K562 (cell line): ENCODE data around the gene VIPR2. TPM values are rescaled to one million over a fixed set of nuclear protein-coding genes. Genes with fewer than 3 reads are reported as not detected.

ENCODE experiments used
- ATAC-seq: fragments of 200-7000 bp; cut with Tn5 transposase; 3 replicates; pipeline ENCODE4 v1.9.1; 2020; ENCODE audit warnings: moderate library complexity
- BruUV-seq: library from RNA; stranded (reverse); fragments of 400-500 nt; replicated peaks from 2 replicates; lab custom pipeline; 2021; lab: Mats Ljungman, UMichigan
- CTCF ChIA-PET: fragments of 300-600 bp; formaldehyde crosslinking; extraction: SDS; loops from one replicate; lab custom pipeline; 2021; ENCODE audit warnings: low intra/inter-chr PET ratio; lab: Yijun Ruan, JAX
- POLR2A ChIA-PET: fragments of 300-600, 350-650 bp; sonication (Branson Sonifier 250); formaldehyde crosslinking; extraction: SDS; loops from one replicate; lab custom pipeline; 2021; ENCODE audit warnings: antibody characterized with exemption, inconsistent platforms; lab: Yijun Ruan, JAX
- DNase-seq, 4 experiments: peaks; one replicate each; pipeline versions ENCODE4 v3.0.0 to v3.0.0-alpha.2; 2011 to 2018; ENCODE audit warnings: low spot score in 3 of 4, mixed read lengths in 3 of 4; ENCODE audit errors: extremely low read depth in 1 of 4
- FAIRE-seq: peaks from 2 replicates; lab custom pipeline; 2011; peaks lifted over from hg19 to GRCh38; lab: Jason Lieb, UNC
- H2AFZ ChIP-seq: 2 replicates; pipeline ENCODE4 v1.6.0; 2011; ENCODE audit warnings: low read depth, low read length, control low read depth, inconsistent platforms
- H3K27ac ChIP-seq: fragments of 200-600 bp; 3 replicates; pipeline ENCODE4 v1.8.0; 2011; ENCODE audit warnings: low read depth, mild to moderate bottlenecking, control low read depth, inconsistent platforms, low read length, moderate library complexity, mixed read lengths; ENCODE audit errors: extremely low read depth
- H3K27me3 ChIP-seq, 2 experiments: fragments of 300-600 bp in 1 of 2; 2 replicates in 1 of 2; 3 replicates in 1 of 2; pipeline versions ENCODE4 v1.6.0 to v1.8.0; 2011; ENCODE audit warnings: inconsistent platforms in 2 of 2, low read length in 2 of 2, mild to moderate bottlenecking in 1 of 2, mixed read lengths in 1 of 2, moderate library complexity in 1 of 2; ENCODE audit not compliant: control insufficient read depth in 2 of 2, insufficient read depth in 2 of 2
- H3K36me3 ChIP-seq: fragments of 300-600 bp; 3 replicates; pipeline ENCODE4 v1.8.0; 2011; ENCODE audit warnings: mild to moderate bottlenecking, low read length, inconsistent platforms; ENCODE audit not compliant: control insufficient read depth, insufficient read depth
- H3K4me1 ChIP-seq, 2 experiments: fragments of 200-600 bp in 1 of 2; replicated peaks in 1 of 2; 2 replicates in 1 of 2; 3 replicates in 1 of 2; pipeline versions ENCODE4 v1.5.1 to v1.8.0; 2011; ENCODE audit warnings: inconsistent platforms in 2 of 2, low read length in 2 of 2, mild to moderate bottlenecking in 1 of 2, mixed read lengths in 1 of 2, moderate library complexity in 1 of 2; ENCODE audit not compliant: control insufficient read depth in 2 of 2, insufficient read depth in 2 of 2
- H3K4me2 ChIP-seq: 2 replicates; pipeline ENCODE4 v1.6.1; 2011; ENCODE audit warnings: low read length, control low read depth, inconsistent platforms, mixed read lengths; ENCODE audit not compliant: insufficient read depth
- H3K4me3 ChIP-seq: fragments of 200-600 bp; sonication (generic), shearing (Covaris generic); 2 replicates; pipeline ENCODE4 v1.5.1; 2016; ENCODE audit warnings: control low read depth, inconsistent platforms
- H3K79me2 ChIP-seq: fragments of 200-600 bp; 3 replicates; pipeline ENCODE4 v1.8.0; 2011; ENCODE audit warnings: low read length, inconsistent platforms; ENCODE audit not compliant: control insufficient read depth, insufficient read depth
- H3K9ac ChIP-seq, 2 experiments: 2 replicates each; pipeline versions ENCODE4 v1.6.0 to v1.6.1; 2011; ENCODE audit warnings: low read depth in 2 of 2, low read length in 2 of 2, control low read depth in 1 of 2, inconsistent platforms in 1 of 2, mild to moderate bottlenecking in 1 of 2, mixed read lengths in 1 of 2; ENCODE audit not compliant: insufficient read depth in 1 of 2
- H3K9me1 ChIP-seq: one replicate; pipeline ENCODE4 v1.6.0; 2011; ENCODE audit warnings: inconsistent platforms, mild to moderate bottlenecking, low read length, moderate library complexity; ENCODE audit not compliant: control insufficient read depth, insufficient read depth
- H3K9me3 ChIP-seq: replicated peaks from 2 replicates; pipeline ENCODE4 v1.5.1; 2011; ENCODE audit warnings: low read depth, low read length, inconsistent platforms; ENCODE audit not compliant: control insufficient read depth, insufficient read depth
- H4K20me1 ChIP-seq: replicated peaks from 2 replicates; pipeline ENCODE4 v1.6.1; 2011; ENCODE audit warnings: low read length, inconsistent platforms, mixed read lengths; ENCODE audit not compliant: control insufficient read depth, insufficient read depth
- ARID1B ChIP-seq: fragments of 450-650 bp; IDR thresholded peaks from 2 replicates; pipeline ENCODE4 v1.6.1; 2016; ENCODE audit warnings: antibody characterized with exemption, mild to moderate bottlenecking, inconsistent platforms
- CHD7 ChIP-seq: fragments of 200-600 bp; sonication (generic); IDR thresholded peaks from one replicate; pipeline ENCODE4 v1.6.1; 2012; ENCODE audit warnings: mild to moderate bottlenecking, low read depth, low read length, inconsistent platforms
- FOXK2 ChIP-seq, 2 experiments: fragments of 450-650 bp; IDR thresholded peaks in 1 of 2; conservative IDR thresholded peaks in 1 of 2; 2 replicates each; pipeline ENCODE4 v1.6.1; 2016; ENCODE audit warnings: low read depth in 2 of 2, mild to moderate bottlenecking in 1 of 2
- KLF13 ChIP-seq: fragments of 450-650 bp; IDR thresholded peaks from 2 replicates; pipeline ENCODE4 v1.6.1; 2016; ENCODE audit warnings: missing genetic modification characterization, low read depth, mild to moderate bottlenecking, missing compliant biosample characterization, moderate library complexity, borderline replicate concordance
- NR2C2 ChIP-seq, 2 experiments: fragments of 200-800 bp in 1 of 2; sonication (Bioruptor generic) in 1 of 2; sonication (generic) in 1 of 2; formaldehyde crosslinking in 1 of 2; IDR thresholded peaks; 2 replicates each; pipeline versions ENCODE4 v1.6.1 to v1.8.0; 2016 to 2022; ENCODE audit warnings: mild to moderate bottlenecking in 1 of 2, missing compliant biosample characterization in 1 of 2, missing genetic modification characterization in 1 of 2, missing genetic modification reagents in 1 of 2
- RBM15 ChIP-seq: fragments of 200-400 bp; formaldehyde crosslinking; IDR thresholded peaks from 2 replicates; pipeline ENCODE4 v1.6.1; 2018; ENCODE audit warnings: mild to moderate bottlenecking, low read length, moderate library complexity; ENCODE audit not compliant: insufficient read depth
- TCF7L2 ChIP-seq: fragments of 150-350 bp; IDR thresholded peaks from 2 replicates; pipeline ENCODE4 v1.6.1; 2016; ENCODE audit warnings: low read depth, mild to moderate bottlenecking, low read length, moderate library complexity
- ZNF253 ChIP-seq: fragments of 250-450 bp; sonication (Bioruptor Pico); conservative IDR thresholded peaks from 2 replicates; pipeline ENCODE4 v1.6.1; 2021; ENCODE audit warnings: mild to moderate bottlenecking
- ZNF695 ChIP-seq: fragments of 450-650 bp; formaldehyde crosslinking; IDR thresholded peaks from 2 replicates; pipeline ENCODE4 v1.4.0; 2020; ENCODE audit warnings: mild to moderate bottlenecking, moderate library complexity
- WGBS: fragments of 100-300 bp; shearing (Covaris generic); methylation state at CpG from one replicate; pipeline ENCODE4 v1.1.6; 2016; ENCODE audit warnings: low coverage, mixed read lengths; ENCODE audit not compliant: insufficient coverage; ENCODE audit errors: missing lambda C conversion rate; 5-methylcytosine and 5-hydroxymethylcytosine counted together
- in situ Hi-C: fragments of 300-500 bp; cut with MboI; formaldehyde crosslinking; loops from 4 replicates; pipeline ENCODE4 v1.15.0; 2018; ENCODE audit warnings: inconsistent platforms, mixed read lengths
- intact Hi-C: fragments of 100-400 bp; cut with micrococcal nuclease; formaldehyde crosslinking; loops from 2 replicates; pipeline ENCODE4 v1.14.2; 2022
- polyA plus RNA-seq, 8 experiments: library from polyadenylated mRNA; depleted of rRNA in 4 of 8; stranded (reverse) in 5 of 8; unstranded in 3 of 8; fragments of >200 nt; fragmentation: Nextera tagmentation in 2 of 8; fragmentation: Illumina TruSeq in 1 of 8; extraction: Ambion mirVana in 2 of 8; extraction: Trizol in 1 of 8; gene quantifications; 2 replicates each; pipeline versions ENCODE4 v1.2.1 to v1.2.3, GENCODE V29; 2011 to 2014; ENCODE audit warnings: inconsistent platforms in 1 of 8, missing spikeins in 1 of 8
- total RNA-seq, 7 experiments: library from RNA; depleted of rRNA in 6 of 7; stranded (reverse); fragments of >200 nt in 6 of 7; fragmentation: Illumina TruSeq in 2 of 7; extraction: Trizol in 2 of 7; gene quantifications; 2 replicates each; pipeline versions ENCODE4 v1.2.1 to v1.2.3, GENCODE V29; 2011 to 2021; ENCODE audit warnings: low replicate concordance in 1 of 7

The VIPR2 gene
- total and polyA plus RNA-seq, 9 of the 15 experiments (the other 6 are each of a cell fraction or from before 2014, with no cell fraction given), result 0.04 TPM; not detected in 8

DNA sequence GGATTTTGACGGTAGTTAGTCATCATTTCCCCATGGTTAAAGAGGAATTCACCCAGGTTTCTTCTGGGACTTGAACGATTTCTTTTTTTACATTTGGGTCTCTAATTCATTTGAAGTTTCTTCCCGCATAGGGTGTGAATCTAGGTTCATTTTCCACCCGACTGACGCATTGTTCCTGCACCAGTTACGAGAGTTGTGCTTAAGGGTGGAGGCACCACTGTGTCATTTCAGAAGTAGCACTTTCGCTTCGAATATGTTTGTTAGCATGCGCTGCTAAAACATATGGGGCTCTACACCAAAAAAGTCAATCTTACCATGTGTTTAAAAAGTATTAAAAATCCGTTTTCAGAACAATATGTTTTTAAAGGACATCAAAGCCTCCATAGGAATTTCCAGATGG lies 140.3 kb downstream of the VIPR2 start:
- POLR2A ChIA-PET, result no interaction called here
- no peak for FAIRE-seq
- BruUV-seq, result no TSS peak
- TF ChIP-seq NR2C2 (CRISPR knock-in tag; IDR thresholded peaks at IDR 0.05) (no peak), NR2C2 (tag; IDR thresholded peaks at IDR 0.05) (no peak), ARID1B (no peak), KLF13 (tag) (no peak), RBM15 (no peak), ZNF253 (CRISPR knock-in tag) (no peak), ZNF695 (CRISPR knock-in tag) (no peak), CHD7 (no peak), FOXK2 (conservative IDR thresholded peaks at IDR 0.05 in 1 of 2, IDR thresholded peaks at IDR 0.05 in 1 of 2; ENCODE audit: low read depth in 2 of 2) (no peak), TCF7L2 (no peak)

More for the DNA sequence above, 140.3 kb downstream of the VIPR2 start:
- H3K36me3 ChIP-seq, result peaks cover 11% of the 10 kb centered on the region; the same call in 1 of the 3 replicates
- no peaks in the 10 kb centered on the region for H3K9me1 ChIP-seq
- H3K9ac ChIP-seq, result no peak overlapping the region
- H3K27me3 ChIP-seq, result peaks cover 6 to 49% of the 10 kb centered on the region in 2 experiments; a peak in 3 of 5 replicates
- no peak overlapping the region for H3K4me3 ChIP-seq
- no peaks in the 10 kb centered on the region for H4K20me1 ChIP-seq
- CTCF ChIA-PET, result no interaction called here
- intact Hi-C loops, result no loop called here
- peaks cover 12 to 28% of the 10 kb centered on the region in 2 experiments; a peak in 4 of 5 replicates for H3K4me1 ChIP-seq
- DNase-seq (no peak), ATAC-seq (no peak)
- no peak overlapping the region for H3K4me2 ChIP-seq
- H3K9me3 ChIP-seq, result no peaks in the 10 kb centered on the region
- peaks cover 12% of the 10 kb centered on the region; the same call in 2 of the 3 replicates for H3K79me2 ChIP-seq
- H3K27ac ChIP-seq, result no peak overlapping the region
- WGBS, result 53% methylated on average over 10 of the region's 10 CpGs
- in situ Hi-C loops, result no loop called here
- no peak overlapping the region; the same call in 1 of the 2 replicates for H2AFZ ChIP-seq
